ENCODE measurements around the gene CPSF7. TPM values are rescaled to one million over a fixed set of nuclear protein-coding genes. Genes with fewer than 3 reads are reported as not detected.

CPSF7 gene, protein sequence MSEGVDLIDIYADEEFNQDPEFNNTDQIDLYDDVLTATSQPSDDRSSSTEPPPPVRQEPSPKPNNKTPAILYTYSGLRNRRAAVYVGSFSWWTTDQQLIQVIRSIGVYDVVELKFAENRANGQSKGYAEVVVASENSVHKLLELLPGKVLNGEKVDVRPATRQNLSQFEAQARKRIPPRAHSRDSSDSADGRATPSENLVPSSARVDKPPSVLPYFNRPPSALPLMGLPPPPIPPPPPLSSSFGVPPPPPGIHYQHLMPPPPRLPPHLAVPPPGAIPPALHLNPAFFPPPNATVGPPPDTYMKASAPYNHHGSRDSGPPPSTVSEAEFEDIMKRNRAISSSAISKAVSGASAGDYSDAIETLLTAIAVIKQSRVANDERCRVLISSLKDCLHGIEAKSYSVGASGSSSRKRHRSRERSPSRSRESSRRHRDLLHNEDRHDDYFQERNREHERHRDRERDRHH
- total RNA-seq, result 10 to 100 TPM; 88.1 to 94.0 TPM

DNA sequence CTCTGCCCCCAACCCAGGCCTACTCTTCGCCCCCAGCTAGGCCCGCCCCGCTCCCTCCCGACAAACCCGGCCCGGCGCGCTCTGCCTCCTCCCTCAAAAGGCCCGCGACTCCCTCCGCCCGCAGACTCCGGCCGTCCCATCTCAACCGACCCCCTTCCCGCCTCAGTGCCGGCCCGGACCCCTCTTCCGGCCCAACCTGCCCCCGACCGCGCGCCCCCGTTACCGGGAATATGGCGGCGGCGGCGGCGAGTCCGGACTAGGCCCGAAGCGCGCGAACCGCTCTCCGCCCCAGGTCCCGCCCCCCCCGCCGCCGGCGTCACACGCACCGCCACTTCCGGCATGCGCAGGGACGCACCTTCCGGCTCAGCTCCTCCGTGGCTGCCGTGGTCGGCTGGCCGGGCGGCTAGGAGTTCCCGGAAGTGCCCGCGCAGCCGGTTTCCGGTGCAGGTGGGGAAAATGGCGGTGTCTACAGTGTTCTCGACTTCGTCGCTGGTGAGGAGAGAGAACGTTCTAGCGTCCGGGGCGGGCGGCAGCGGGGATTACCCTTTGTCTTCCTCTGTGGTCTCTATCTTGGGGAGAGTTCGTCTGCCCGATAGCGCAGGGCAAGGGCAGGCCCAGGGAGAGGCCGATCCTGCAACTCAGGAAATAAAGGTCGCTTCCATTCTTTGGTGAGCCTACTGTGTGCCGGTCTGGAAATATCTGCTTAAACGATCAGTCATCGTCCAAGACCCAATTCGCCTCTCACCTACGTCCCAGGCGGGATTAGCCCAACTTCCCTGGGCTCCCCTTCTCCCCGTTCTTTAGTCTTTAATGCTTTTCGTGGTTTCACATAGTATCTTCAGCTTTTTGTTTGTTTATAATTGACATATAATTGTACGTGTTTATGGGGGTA, at the start of gene CPSF7, which contains the start of gene SDHAF2:
Gene CPSF7 (minus strand): TSS at position 285 of the 892 bp plus-strand sequence. CDS start 740 bp downstream, outside the sequence.
Gene SDHAF2 (plus strand): TSS at position 434 of the 892 bp plus-strand sequence. CDS start 23 bp downstream, at position 457.

DNA sequence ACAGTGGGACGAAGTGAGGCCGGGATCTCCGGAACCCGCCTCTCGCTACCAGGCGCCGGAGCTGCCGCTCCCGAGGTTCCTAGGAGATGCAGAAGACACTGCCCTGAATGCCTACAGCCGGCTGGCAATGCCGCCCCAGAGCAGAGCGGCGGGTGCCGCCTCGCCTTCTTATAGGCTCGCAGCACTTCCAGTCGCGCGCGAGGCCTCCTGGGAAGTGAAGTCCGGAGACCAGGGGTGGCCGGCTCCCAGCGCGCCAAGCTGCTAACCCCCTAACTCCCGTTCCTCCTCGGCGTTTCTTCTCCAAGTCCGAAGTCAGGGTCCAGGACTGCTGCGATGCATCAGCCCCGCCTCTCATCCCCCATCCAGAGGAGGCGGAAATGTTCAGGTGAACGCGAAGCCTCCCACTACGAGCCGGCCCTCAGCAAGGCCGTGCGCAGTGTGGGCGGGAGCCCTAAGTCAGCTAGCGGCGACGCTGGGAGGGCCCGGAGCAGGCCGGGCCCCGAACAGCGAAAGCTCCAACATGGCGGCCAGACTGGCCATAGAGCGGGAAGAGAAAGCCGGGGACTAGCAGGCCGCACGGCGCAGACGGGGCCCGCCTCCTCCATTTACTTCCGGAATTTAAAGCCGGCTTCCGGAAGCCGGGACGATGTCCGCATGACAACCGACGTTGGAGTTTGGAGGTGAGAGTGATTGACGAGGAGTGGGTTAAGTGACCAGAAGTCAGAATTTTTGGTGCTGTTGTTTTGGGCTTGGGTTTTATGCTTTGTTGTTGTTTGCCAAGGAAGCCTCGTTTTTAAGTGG, 67.8 kb downstream of the CPSF7 start, which contains the start of the genes CYB561A3 and TMEM138:
Gene CYB561A3 (minus strand): TSS at position 142 of the 801 bp plus-strand sequence. CDS start 5,169 bp downstream, outside the sequence.
Gene TMEM138 (plus strand): TSS at position 634 of the 801 bp plus-strand sequence. CDS start 2,017 bp downstream, outside the sequence.

Other genes starting within 250 kb of the CPSF7 start
- gene PGA3, start 226.5 kb downstream of the CPSF7 start, total RNA-seq, result not detected
- gene PGA4, start 207.6 kb downstream of the CPSF7 start, total RNA-seq, result not detected
- gene PGA5, start 188.8 kb downstream of the CPSF7 start, total RNA-seq, result not detected
- gene VWCE, start 134.7 kb downstream of the CPSF7 start, total RNA-seq, result 1 to 10 TPM; 2.5 to 2.6 TPM
- 100 to 1,000 TPM; 177 to 178 TPM for gene DDB1, start 96.9 kb downstream of the CPSF7 start, total RNA-seq
- gene TKFC, start 96.7 kb downstream of the CPSF7 start, total RNA-seq, result 10 to 100 TPM; 41.8 to 42.9 TPM
- gene CYB561A3, start 68.1 kb downstream of the CPSF7 start, total RNA-seq, result 10 to 100 TPM; 35.6 to 43.0 TPM
- 10 to 100 TPM; 39.1 to 44.6 TPM for gene TMEM138, start 67.6 kb downstream of the CPSF7 start, total RNA-seq
- gene TMEM216, start 37.4 kb downstream of the CPSF7 start, total RNA-seq, result 1 to 10 TPM; 6.6 to 8.6 TPM
- gene SDHAF2, start 149 bp upstream of the CPSF7 start, total RNA-seq, result 10 to 100 TPM; 46.4 to 47.5 TPM
- not detected for gene LRRC10B, start 78.8 kb upstream of the CPSF7 start, total RNA-seq
- gene SYT7, start 151.1 kb upstream of the CPSF7 start, total RNA-seq, result not detected